IMR-90 (cell line): ENCODE data around the gene CABCOCO1. TPM values are rescaled to one million over a fixed set of nuclear protein-coding genes. Genes with fewer than 3 reads are reported as not detected.

Experiments used
- ATAC-seq: fragments of 200-7000 bp; cut with Tn5 transposase; 2 replicates; pipeline ENCODE4 v1.9.1; 2020; ENCODE audit warnings: low read depth, mild to moderate bottlenecking, moderate library complexity
- BruUV-seq: library from RNA; stranded (reverse); fragments of 400-500 nt; replicated peaks from 2 replicates; lab custom pipeline; 2021; lab: Mats Ljungman, UMichigan
- CTCF ChIA-PET: fragments of 300-600 bp; formaldehyde crosslinking; extraction: SDS; loops from one replicate; lab custom pipeline; 2021; ENCODE audit warnings: antibody characterized with exemption; lab: Yijun Ruan, JAX
- POLR2A ChIA-PET: fragments of 300-600 bp; sonication (Branson Sonifier 250); formaldehyde crosslinking; loops from one replicate; lab custom pipeline; 2022; ENCODE audit warnings: antibody characterized with exemption; ENCODE audit not compliant: unreplicated experiment; lab: Charles Lee
- DNase-seq: peaks from one replicate; pipeline ENCODE4 v3.0.0; 2013
- H2AFZ ChIP-seq: replicated peaks from 2 replicates; pipeline ENCODE3; 2013; ENCODE audit warnings: low read length, mild to moderate bottlenecking; ENCODE audit not compliant: poor library complexity
- H2AK5ac ChIP-seq: 2 replicates; pipeline ENCODE4 v1.6.1; 2013; ENCODE audit warnings: low read depth, low read length, inconsistent platforms
- H2AK9ac ChIP-seq: replicated peaks from 2 replicates; pipeline ENCODE3; 2013; ENCODE audit warnings: mild to moderate bottlenecking, low read depth, low read length, moderate library complexity; ENCODE audit not compliant: poor library complexity
- H2BK120ac ChIP-seq: 2 replicates; pipeline ENCODE4 v1.6.1; 2013; ENCODE audit warnings: low read depth, low read length, inconsistent platforms
- H2BK15ac ChIP-seq: 3 replicates; pipeline ENCODE4 v1.6.1; 2013; ENCODE audit warnings: low read depth, low read length, inconsistent platforms
- H2BK20ac ChIP-seq: 2 replicates; pipeline ENCODE4 v1.6.1; 2013; ENCODE audit warnings: low read depth, mild to moderate bottlenecking, inconsistent platforms, low read length, moderate library complexity
- H2BK5ac ChIP-seq: 2 replicates; pipeline ENCODE4 v1.6.1; 2013; ENCODE audit warnings: mild to moderate bottlenecking, low read depth, low read length, inconsistent platforms; ENCODE audit not compliant: poor library complexity, severe bottlenecking
- H3K14ac ChIP-seq: replicated peaks from 2 replicates; pipeline ENCODE4 v1.6.1; 2013; ENCODE audit warnings: low read depth, low read length, inconsistent platforms
- H3K18ac ChIP-seq: 2 replicates; pipeline ENCODE4 v1.6.1; 2013; ENCODE audit warnings: low read depth, low read length, control low read depth
- H3K23ac ChIP-seq: 2 replicates; pipeline ENCODE4 v1.6.1; 2013; ENCODE audit warnings: low read depth, low read length, inconsistent platforms
- H3K27ac ChIP-seq: 2 replicates; pipeline ENCODE4 v1.5.1; 2013; ENCODE audit warnings: mild to moderate bottlenecking, control low read depth, low read length; ENCODE audit not compliant: insufficient read depth
- H3K27me3 ChIP-seq: 2 replicates; pipeline ENCODE4 v1.6.1; 2013; ENCODE audit warnings: low read length; ENCODE audit not compliant: control insufficient read depth, insufficient read depth
- H3K36me3 ChIP-seq: 2 replicates; pipeline ENCODE4 v1.6.1; 2013; ENCODE audit warnings: low read length, mixed read lengths; ENCODE audit not compliant: control insufficient read depth, insufficient read depth
- H3K4ac ChIP-seq: 2 replicates; pipeline ENCODE4 v1.6.1; 2013; ENCODE audit warnings: low read depth, low read length, inconsistent platforms
- H3K4me1 ChIP-seq: 2 replicates; pipeline ENCODE4 v1.6.1; 2013; ENCODE audit warnings: low read length, mixed read lengths; ENCODE audit not compliant: control insufficient read depth, insufficient read depth
- H3K4me2 ChIP-seq: 2 replicates; pipeline ENCODE4 v1.6.1; 2013; ENCODE audit warnings: low read depth, mild to moderate bottlenecking, control low read depth, low read length, moderate library complexity
- H3K4me3 ChIP-seq: 2 replicates; pipeline ENCODE4 v1.5.1; 2013; ENCODE audit warnings: low read depth, mild to moderate bottlenecking, control low read depth, low read length, moderate library complexity; ENCODE audit not compliant: insufficient read depth
- H3K56ac ChIP-seq: 2 replicates; pipeline ENCODE4 v1.6.1; 2013; ENCODE audit warnings: low read length, inconsistent platforms; ENCODE audit not compliant: insufficient read depth; ENCODE audit errors: extremely low read depth
- H3K79me1 ChIP-seq, 2 experiments: 2 replicates each; pipeline ENCODE4 v1.6.1; 2013; ENCODE audit warnings: low read length in 2 of 2, inconsistent platforms in 1 of 2, low read depth in 1 of 2
- H3K9ac ChIP-seq: 2 replicates; pipeline ENCODE4 v1.6.1; 2013; ENCODE audit warnings: low read depth, low read length, control low read depth
- H3K9me1 ChIP-seq: 2 replicates; pipeline ENCODE4 v1.6.1; 2013; ENCODE audit warnings: low read length, inconsistent platforms; ENCODE audit not compliant: insufficient read depth
- H3K9me3 ChIP-seq: 2 replicates; pipeline ENCODE4 v1.6.1; 2013; ENCODE audit warnings: low read length; ENCODE audit not compliant: control insufficient read depth, insufficient read depth
- H4K20me1 ChIP-seq: 2 replicates; pipeline ENCODE4 v1.6.1; 2013; ENCODE audit warnings: low read length, inconsistent platforms; ENCODE audit not compliant: insufficient read depth
- H4K5ac ChIP-seq: 2 replicates; pipeline ENCODE4 v1.6.1; 2013; ENCODE audit warnings: mild to moderate bottlenecking, low read depth, low read length, control low read depth
- H4K8ac ChIP-seq, 2 experiments: 2 replicates each; pipeline ENCODE4 v1.6.1; 2013; ENCODE audit warnings: low read depth in 2 of 2, low read length in 2 of 2, control low read depth in 1 of 2, inconsistent platforms in 1 of 2
- H4K91ac ChIP-seq: 2 replicates; pipeline ENCODE4 v1.6.1; 2013; ENCODE audit warnings: low read depth, low read length, inconsistent platforms; ENCODE audit not compliant: insufficient read depth
- BHLHE40 ChIP-seq: fragments of 150-350 bp; IDR thresholded peaks from 2 replicates; pipeline ENCODE4 v1.6.1; 2016; ENCODE audit warnings: mild to moderate bottlenecking, low read depth, low read length
- CEBPB ChIP-seq: IDR thresholded peaks from 2 replicates; pipeline ENCODE4 v1.6.1; 2012; ENCODE audit warnings: low read depth, low read length, improper control_type of control experiment
- CHD1 ChIP-seq: IDR thresholded peaks from 2 replicates; pipeline ENCODE4 v1.6.1; 2012; ENCODE audit warnings: low read depth, low read length, improper control_type of control experiment
- CTCF ChIP-seq: conservative IDR thresholded peaks from 2 replicates; pipeline ENCODE4 v1.5.1; 2012; ENCODE audit warnings: mild to moderate bottlenecking, low read depth, low read length, improper control_type of control experiment
- ELK1 ChIP-seq: fragments of 150-350 bp; IDR thresholded peaks from 2 replicates; pipeline ENCODE4 v1.6.1; 2016; ENCODE audit warnings: low read depth, mild to moderate bottlenecking, low read length, moderate library complexity, borderline replicate concordance
- FOS ChIP-seq: fragments of 150-350 bp; IDR thresholded peaks from 2 replicates; pipeline ENCODE4 v1.6.1; 2016; ENCODE audit warnings: low read depth, low read length
- MAFK ChIP-seq: IDR thresholded peaks from 2 replicates; pipeline ENCODE4 v1.6.1; 2012; ENCODE audit warnings: low read depth, low read length, improper control_type of control experiment
- MAZ ChIP-seq: IDR thresholded peaks from 2 replicates; pipeline ENCODE4 v1.6.1; 2012; ENCODE audit warnings: low read depth, mild to moderate bottlenecking, low read length, improper control_type of control experiment, moderate library complexity, borderline replicate concordance
- MXI1 ChIP-seq: IDR thresholded peaks from 2 replicates; pipeline ENCODE4 v1.6.1; 2012; ENCODE audit warnings: low read depth, mild to moderate bottlenecking, low read length, moderate library complexity, borderline replicate concordance
- NFE2L2 ChIP-seq: fragments of 150-350 bp; IDR thresholded peaks from 2 replicates; pipeline ENCODE4 v1.6.1; 2016; ENCODE audit warnings: low read depth, mild to moderate bottlenecking, low read length
- POLR2A ChIP-seq: IDR thresholded peaks from 2 replicates; pipeline ENCODE4 v1.6.1; 2012; ENCODE audit warnings: mild to moderate bottlenecking, low read depth, low read length
- RAD21 ChIP-seq: IDR thresholded peaks from 2 replicates; pipeline ENCODE4 v1.6.1; 2012; ENCODE audit warnings: low read length, improper control_type of control experiment
- RCOR1 ChIP-seq: IDR thresholded peaks from 2 replicates; pipeline ENCODE4 v1.6.1; 2012; ENCODE audit warnings: mild to moderate bottlenecking, low read length, improper control_type of control experiment; ENCODE audit not compliant: insufficient replicate concordance
- RFX5 ChIP-seq: IDR thresholded peaks from 2 replicates; pipeline ENCODE4 v1.8.0; 2012; ENCODE audit warnings: low read depth, mild to moderate bottlenecking, low read length, moderate library complexity
- SMC3 ChIP-seq: fragments of 150-350 bp; IDR thresholded peaks from 2 replicates; pipeline ENCODE4 v1.6.1; 2016; ENCODE audit warnings: low read depth, mild to moderate bottlenecking, antibody characterized with exemption, low read length, moderate library complexity
- USF2 ChIP-seq: fragments of 150-350 bp; IDR thresholded peaks from 2 replicates; pipeline ENCODE4 v1.6.1; 2017; ENCODE audit warnings: mild to moderate bottlenecking, antibody characterized with exemption, low read length, low read depth
- WGBS, 2 experiments: methylation state at CpG; one replicate each; pipeline versions ENCODE4 v1.1.5 to v1.1.7; 2013; ENCODE audit warnings: missing lambda C conversion rate in 2 of 2; ENCODE audit not compliant: insufficient read length in 1 of 2; ENCODE audit errors: extremely low coverage in 2 of 2; 5-methylcytosine and 5-hydroxymethylcytosine counted together
- dilution Hi-C: fragments of 300-500 bp; cut with HindIII; formaldehyde crosslinking; loops from one replicate; pipeline ENCODE4 v1.14.3; 2018; ENCODE audit warnings: low sequenced_read_pairs; ENCODE audit not compliant: unreplicated experiment
- in situ Hi-C: fragments of 300-500 bp; cut with MboI; formaldehyde crosslinking; loops from 3 replicates; pipeline ENCODE4 v1.14.3; 2019; ENCODE audit warnings: low sequenced_read_pairs, inconsistent platforms, mixed read lengths
- intact Hi-C: fragments of 100-400 bp; cut with micrococcal nuclease; formaldehyde crosslinking; loops from 2 replicates; pipeline ENCODE4 v1.10.0; 2022
- polyA plus RNA-seq, 3 experiments: library from polyadenylated mRNA; depleted of rRNA; stranded (reverse); fragments of >200 nt; gene quantifications; 2 replicates each; pipeline ENCODE4 v1.2.3, GENCODE V29; 2012; ENCODE audit warnings: low replicate concordance in 1 of 3
- total RNA-seq: library from RNA; depleted of rRNA; stranded (reverse); fragments of >200 nt; gene quantifications from 2 replicates; pipeline ENCODE4 v1.2.3, GENCODE V29; 2012

The CABCOCO1 gene
- total and polyA plus RNA-seq, 2 of the 4 experiments (the other 2 are of a cell fraction), result 0.18 to 0.31 TPM

DNA sequence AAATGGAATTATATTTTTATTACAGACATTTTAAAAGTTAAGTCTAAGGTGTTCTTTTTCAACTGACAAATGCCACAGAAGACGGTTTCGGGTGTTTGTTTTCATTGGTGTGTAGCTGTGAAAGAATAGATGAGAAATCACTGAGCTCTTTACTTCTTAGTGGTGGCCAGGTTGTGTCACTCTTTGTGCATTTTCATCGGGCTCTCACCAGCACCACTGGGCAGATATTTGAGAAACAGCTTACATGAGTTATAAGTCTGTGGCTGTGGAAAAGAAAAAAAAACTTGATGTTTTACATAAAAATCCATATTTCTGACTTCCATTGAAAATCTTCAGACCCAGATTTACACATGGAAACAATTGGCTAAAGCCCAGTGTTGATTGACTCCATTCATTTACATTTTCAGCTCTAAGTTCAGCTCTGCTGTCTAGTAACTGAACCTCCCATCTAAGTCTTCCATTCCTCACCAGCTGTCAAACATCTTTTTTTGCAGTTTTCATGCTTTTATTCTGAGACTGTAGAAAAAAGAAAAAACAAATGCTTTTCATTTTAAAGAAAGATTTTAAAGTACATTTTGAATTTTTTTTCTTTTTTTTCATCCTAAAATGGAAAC lies 22.3 kb downstream of the CABCOCO1 start:
- Histone ChIP-seq H2BK120ac (no peak overlapping the region), H3K18ac (no peak overlapping the region), H3K14ac (no peak overlapping the region; the same call in 1 of the 2 replicates), H2AK9ac (no peak overlapping the region), H3K56ac (no peak overlapping the region), H4K20me1 (no peaks in the 10 kb centered on the region), H3K4me3 (no peak overlapping the region), H2AK5ac (no peak overlapping the region), H4K91ac (no peak overlapping the region), H2BK5ac (no peak overlapping the region), H3K9ac (no peak overlapping the region), H3K4me1 (no peaks in the 10 kb centered on the region), H3K23ac (no peak overlapping the region), H3K36me3 (no peaks in the 10 kb centered on the region), H3K9me1 (no peaks in the 10 kb centered on the region), H3K4me2 (no peak overlapping the region), H3K4ac (no peak overlapping the region), H2AFZ (no peak overlapping the region), H4K5ac (no peak overlapping the region), H2BK15ac (no peak overlapping the region), H3K79me1 (no peaks in the 10 kb centered on the region), H3K27ac (no peak overlapping the region), H3K9me3 (no peaks in the 10 kb centered on the region), H4K8ac (no peak overlapping the region), H2BK20ac (no peak overlapping the region), H3K27me3 (no peaks in the 10 kb centered on the region)
- TF ChIP-seq MAZ (no peak), NFE2L2 (no peak), FOS (no peak), CHD1 (no peak), RAD21 (no peak), CTCF (no peak), MXI1 (no peak), CEBPB (no peak), BHLHE40 (no peak), SMC3 (no peak), RFX5 (no peak), POLR2A (no peak), RCOR1 (no peak), ELK1 (no peak), MAFK (no peak), USF2 (no peak)
- in situ Hi-C loops, result no loop called here
- WGBS, 2 experiments, result 100% methylated on average over 1 of the region's 3 CpGs; no CpG with 5 or more reads in 1 of the 2 experiments
- ATAC-seq, result no peak
- dilution Hi-C loops, result no loop called here
- intact Hi-C loops, result no loop called here
- POLR2A ChIA-PET, result no interaction called here
- BruUV-seq, result no TSS peak
- DNase-seq, result no peak
- CTCF ChIA-PET, result no interaction called here
